NCI-H2196 treated with DMSO at 0.1 percent for 48 hours (cell line): ENCODE data around the gene SLC27A4.

Source experiments
- DNase-seq: peaks from one replicate; lab custom pipeline; 2025; ENCODE audit not compliant: unreplicated experiment; lab: John Stamatoyannopoulos, UW

The SLC27A4 gene

DNA sequence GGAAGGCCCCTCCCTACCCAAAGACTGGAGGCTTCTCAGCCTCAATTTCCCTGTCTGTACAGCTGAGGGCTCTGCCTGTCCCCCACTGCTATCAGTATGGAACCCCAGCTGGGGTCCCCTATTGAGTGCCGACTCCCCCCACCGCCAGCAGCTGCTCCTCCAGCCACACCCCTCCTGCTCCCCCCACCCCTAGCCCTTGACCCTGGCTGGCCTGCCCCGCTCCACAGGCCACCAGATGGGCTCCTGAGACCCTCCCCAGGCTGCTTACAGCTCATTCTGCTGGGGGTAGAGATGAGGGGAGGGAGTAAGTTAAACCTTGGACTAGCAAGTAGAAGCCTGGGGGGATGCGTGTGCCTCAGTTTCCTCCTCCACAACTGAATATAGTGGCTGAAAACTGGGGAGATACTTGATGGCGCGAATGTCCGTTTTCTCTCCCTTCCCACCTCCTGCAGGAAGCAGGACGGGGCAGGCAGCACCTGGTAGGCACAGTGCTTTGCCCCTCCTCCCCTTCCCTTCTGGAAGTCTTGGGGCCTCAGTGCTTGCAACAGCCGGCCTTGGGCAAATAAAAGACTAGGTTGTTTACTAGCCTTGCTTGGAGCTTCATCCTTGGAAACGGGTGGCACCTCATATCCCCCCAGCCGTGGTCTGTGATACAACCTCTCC, 50.0 kb downstream of the SLC27A4 start:
- DNase-seq = no peak

DNA sequence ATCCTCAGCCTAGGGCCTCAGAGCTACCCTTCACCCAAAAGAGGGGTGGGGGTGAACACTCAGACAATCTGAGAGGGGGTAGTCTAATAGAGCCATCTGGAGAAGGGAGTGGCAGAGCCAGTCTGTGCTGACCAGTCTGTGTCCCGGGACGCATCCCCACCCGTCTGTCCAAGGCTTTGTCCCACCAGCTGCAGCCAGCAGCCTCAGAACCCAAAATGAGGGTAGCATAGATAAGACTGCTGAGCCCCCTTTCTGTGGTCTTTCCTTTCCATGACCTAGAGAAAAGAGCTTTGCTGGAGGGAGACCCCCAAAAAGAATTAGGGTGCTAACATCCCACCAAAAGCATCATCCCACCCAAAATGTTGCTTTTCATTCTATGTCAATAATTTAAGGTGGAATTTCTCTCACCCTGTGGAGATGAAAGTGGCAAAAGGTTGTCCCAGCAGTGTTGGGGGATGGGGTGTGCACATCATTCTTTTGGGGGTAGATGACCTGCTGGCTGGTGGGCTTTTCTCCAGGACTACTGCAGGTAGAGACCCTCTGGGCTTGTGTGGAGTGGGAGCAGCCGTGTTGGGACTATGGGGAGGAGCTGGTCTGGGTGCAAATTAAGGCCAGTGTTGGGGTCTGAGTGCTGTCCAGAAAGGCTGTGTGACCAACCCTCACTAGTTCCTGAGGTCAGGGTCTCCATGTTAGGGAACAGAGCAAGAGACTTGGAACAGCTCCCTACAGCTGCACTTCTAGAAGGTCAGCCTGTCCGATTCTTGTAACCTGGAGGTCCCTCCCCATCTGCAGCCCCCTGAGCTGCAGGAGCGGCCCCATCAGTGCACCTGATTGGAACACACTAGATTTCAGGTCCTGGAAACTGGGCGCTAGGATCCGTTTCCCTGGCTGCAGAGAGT, 50.7 kb downstream of the SLC27A4 start:
- DNase-seq = no peak

DNA sequence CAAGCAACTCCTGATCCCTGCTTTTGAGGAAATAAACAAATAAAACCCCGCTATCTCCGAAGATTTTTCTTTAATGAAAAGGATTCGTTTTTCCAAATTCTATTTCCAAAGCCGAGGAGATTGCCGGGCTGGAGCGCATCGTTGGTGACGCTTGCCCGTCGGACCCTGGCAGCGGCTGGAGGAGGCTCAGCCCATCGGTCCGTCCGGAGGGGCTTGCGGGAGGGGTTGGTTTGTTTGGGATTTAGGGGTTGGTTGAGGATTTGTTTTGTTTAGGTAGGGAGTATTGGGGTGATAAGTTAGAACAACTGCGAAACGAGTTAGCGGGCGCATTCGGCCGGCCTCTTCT, 51.6 kb downstream of the SLC27A4 start:
- no peak for DNase-seq

DNA sequence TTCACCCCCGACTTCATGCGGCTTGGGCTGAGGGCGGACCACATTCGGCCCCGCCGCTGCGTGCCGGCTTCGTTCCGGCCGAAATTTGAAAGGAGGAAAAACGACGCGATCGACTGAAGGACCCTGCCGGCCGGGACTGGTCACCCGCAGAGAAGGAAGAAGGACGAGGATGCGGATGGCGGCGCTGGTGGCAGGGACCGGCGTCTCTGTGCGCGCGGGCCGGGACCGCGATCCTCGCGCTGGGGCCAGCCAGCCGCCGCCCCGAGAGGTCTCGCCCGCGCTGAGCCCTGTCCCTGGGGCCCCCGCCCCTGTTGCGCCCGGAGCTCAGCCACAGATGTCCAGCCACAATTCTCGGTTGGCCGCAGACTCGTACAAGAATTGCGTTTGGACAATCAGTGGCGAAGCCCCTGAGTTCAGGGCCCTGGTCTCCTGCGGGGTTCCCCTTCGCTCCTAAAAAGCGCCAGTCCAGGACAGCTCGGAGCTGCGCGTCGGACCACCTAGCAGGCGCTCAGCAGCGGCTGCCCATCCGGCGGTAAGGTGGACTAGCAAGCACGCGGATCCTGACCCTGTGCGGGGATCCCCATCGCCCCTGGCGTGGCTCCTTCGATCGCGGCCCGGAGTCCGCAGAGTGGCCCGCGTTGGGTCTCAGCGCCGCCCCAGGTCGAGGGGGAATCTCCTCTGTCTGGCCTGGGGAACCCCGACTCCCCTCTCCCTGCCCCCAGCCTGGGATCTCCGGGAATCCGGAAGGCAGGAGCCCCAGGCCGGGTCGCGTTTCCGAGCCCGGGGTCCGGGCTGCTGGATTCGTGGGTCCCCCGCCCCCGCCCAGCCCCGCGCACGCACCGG, 52.2 kb downstream of the SLC27A4 start:
- DNase-seq = no peak

DNA sequence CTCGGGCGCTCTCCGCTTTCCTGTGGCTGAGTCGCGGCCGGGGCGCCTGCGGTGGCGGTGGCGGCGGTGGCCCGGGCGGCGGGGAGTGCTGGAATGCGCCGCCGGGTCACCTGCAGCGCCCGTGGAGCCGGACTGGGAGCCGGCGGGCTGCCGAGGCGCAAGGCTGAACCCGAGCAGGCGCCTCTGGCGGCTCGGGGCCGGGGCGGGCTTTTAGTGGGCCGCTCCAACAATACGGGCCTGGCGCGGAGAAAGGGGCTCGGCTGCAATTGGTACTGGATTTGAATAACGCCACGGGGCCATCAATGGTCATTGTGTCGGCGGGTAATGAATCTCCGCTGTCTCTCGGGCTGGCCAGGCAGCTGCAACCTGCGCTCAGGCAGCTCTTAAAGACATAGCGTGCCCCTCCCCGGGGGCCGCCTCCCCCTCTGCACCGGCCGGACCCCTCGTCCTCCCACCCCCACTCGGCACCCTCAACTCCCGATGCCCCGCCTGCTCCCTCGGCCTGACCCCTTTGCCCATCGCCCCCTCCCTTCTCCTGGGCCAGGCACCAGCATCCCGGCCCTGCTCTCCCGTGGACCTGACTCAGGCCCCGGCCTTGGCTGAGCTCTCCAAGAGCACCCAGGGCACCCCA, 52.9 kb downstream of the SLC27A4 start:
- no peak for DNase-seq

DNA sequence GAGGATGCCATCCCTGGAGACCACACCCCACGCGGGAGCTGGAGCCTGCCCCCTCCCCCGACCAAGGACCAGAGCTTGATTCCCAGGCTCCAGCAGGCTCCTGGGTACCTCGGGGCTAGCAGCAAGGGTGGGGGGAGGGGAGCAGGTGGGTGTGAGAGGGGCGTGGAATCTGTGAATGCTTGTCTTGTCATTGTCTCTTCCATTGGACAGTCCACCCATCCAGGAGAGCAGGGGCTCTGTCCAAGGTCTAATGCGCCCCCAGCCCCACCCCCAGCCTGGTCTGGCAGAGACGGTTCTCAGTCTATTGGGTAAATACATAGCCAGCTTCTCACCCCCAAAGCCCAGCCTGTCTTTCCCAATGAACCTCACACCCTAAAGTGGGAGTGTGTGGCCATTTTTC, 53.6 kb downstream of the SLC27A4 start:
- DNase-seq = no peak

DNA sequence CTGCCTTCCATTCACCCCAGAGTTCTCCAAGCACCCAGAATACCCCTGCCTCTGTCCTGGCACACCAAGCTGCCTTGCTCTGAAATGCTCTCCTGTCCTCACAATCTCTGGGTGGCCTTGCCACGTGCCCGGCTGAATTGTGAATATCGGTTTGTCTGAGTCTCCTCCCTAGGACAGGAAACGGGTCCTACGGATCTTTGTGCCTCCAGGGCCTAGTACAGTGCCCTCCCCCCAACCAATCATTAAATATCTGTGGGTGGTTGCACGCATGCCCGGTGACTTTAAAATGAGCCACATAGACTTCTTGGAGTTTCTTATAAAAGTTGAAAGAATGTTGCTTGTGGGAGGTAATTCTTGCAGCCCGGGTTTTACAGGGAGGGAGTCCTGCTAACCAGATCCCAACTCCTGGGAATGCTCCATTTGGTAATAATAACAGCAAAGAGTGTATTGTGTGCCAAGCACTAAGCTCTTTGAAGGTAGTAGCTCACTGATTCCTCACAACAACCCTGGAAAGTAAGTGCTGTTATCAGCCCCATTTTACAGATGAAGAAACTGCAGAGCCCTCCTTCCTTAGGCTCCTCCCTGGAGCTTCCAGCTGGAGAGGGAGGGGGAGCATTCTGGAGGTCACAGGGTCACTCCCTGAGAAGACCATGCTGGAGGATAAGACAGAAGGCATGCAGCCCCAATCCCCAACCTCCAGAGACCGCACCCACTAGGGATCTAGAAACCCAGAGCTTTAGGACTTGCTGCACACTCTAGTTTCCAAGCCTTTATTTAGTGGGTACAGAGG, 54.2 kb downstream of the SLC27A4 start:
- DNase-seq = no peak

DNA sequence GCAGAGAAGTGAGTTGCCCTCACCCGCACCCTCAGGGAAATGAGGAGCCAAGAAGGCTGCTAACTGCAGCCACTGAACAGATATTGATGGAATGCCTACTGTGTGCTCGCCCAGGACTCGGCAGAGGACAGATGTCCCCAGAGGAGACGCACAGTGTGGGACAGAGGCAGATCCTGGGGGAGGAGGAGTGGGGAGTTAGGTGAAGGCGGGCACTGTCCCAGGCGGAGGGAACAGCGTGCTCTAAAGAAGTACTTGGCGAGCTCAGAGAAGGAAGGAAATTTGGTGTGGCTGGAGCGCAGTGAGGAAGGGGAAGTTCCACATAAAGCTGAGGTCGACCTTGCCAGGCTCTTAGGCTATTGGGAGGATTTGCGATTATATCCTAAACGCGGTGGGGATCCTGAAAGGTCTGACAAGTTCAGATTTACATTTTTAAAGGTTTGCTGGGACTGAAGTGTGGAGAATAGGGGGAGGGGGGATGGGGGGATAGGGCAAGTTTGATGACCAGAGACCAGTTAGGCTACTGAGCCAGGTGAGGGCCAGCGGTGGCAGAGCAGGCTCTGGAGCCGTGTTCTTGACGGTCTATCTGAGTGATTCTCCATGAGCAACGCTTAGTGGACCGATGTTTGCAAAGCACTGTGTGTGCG, 56.8 kb downstream of the SLC27A4 start:
- DNase-seq = no peak

DNA sequence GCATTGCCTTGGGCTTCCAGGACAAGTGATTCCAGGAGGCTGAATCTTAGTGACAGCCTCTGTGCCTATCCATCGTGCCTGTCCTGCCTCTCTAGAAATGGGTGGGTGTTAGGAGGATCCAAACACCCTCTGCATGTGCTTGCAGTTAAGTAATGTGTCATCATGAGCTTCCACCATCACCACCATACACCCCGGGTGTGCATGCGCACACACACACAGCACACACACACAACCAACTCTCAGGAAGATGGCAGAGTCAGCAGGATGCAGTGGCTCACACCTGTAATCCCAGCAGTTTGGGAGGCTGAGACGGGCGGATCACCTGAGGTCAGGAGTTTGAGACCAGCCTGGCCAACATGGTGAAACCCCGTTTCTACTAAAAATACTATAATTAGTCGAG, 57.5 kb downstream of the SLC27A4 start:
- no peak for DNase-seq

DNA sequence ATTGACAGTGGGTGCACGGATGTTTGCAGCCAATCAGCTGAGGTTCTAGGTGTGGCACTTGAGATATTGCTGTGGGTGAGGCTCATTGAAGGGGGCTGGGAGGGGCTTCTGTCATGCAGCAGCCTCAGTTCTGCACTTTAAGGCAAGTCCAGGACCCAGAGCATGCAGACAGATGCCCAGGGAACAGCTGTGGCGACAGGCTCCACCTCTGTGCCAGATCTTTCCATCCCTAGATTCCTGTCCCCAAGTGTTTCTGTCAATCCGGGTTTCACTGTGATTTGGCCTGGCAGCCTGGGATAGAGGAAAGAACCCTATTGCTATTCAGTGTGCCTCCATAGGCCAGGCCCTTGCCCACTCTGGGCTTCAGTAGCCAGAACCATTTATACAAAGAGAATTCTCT, 59.5 kb downstream of the SLC27A4 start:
- no peak for DNase-seq

DNA sequence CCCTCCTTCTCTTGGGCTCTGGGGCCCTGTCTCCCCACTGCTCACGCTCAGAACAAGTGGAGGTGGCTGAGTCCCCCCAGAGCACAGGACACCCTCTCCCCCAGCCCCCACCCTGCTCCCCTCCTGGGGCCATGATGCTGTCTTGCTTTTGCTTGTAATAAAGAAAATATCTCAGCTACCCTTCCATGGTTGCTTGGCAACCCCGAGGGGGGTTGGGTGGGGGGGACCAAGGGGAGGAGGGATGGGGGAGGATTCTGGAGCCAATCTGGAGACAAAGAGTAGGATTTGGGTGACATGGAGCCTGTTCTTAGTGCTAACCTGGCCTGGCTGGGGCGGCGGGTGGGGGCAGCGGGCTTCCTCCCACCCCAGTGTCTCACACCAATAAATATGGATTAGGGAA, 64.2 kb downstream of the SLC27A4 start:
- DNase-seq = no peak

DNA sequence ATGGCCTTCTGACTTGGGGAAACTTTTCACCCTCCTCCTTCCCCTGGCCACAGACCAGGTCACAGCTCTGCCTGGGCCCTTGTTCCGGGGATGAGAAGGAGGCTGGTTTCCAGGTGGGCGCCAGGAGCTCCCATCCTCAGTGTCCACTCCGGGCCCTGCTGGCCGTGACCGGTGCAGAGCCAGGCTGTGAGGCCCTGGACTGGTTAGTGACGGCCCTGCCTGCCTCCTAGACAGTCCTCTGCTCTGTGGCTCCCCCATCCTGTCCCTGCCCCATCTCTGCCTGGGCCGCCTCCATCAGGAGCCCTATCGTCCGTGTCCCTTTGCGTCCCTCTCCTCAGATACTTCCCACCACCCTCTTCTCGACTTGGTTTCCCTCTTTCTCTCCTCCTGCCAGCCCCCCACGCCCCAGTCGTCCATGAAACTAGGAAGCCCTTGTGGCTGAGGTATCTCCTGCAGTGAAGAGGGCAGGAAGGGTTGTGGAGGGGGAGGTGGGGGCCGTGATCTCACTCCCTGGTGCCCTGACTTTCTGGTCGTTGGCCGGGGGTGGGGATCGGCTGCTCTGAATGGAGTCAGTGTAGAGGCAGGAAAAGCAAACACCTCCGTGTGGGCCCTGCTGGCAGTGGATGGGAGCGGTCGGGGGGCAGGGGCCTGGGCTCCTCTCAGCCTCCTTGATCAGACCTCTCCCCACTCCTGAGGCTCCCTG, 64.9 kb downstream of the SLC27A4 start:
- DNase-seq = no peak

DNA sequence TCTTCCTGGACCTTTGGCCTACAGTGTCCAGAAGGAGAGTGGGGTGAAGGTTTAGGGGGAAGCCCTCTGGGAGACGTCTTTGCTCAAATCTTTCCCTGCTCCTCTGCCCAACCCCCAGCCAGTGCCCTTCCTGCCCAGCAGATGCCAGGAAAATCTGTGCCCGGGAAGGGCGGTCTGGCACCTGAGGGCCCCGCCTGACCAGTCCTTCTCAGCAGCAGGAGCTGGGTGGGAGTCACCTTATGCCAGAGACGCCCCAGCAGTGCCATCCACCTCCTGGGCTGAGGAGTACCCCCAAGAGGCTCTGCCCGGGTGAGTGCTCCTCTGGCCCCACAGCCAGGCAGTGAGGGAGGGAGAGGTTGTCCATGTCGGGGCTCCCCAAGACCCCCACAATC, 65.4 kb downstream of the SLC27A4 start:
- no peak for DNase-seq

DNA sequence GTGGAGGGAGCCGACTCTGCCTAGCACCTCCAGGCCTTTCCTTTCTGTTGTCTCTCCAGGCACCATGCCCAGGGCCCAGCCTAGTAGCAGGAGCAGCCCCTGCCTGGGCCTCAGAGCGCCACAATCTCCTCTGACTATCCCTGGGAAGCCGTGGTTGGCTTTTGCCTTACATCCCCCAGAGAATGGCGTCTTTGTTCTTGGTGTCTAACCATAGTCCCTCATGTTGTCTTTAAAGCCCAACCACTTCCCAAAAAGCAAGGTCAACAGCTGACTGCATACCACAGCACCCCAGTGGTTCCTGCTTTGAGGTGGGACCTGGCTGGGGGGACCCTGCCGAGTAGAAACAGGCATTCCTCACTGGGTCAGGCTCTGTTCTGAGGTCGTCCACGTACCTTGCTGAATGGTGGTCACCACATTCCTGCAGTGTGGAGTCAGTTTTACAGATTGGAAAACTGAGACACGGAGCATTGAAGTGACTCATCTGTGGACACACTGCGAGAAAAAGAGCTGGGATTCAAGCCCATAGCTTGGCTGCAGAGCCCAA, 66.6 kb downstream of the SLC27A4 start:
- no peak for DNase-seq

DNA sequence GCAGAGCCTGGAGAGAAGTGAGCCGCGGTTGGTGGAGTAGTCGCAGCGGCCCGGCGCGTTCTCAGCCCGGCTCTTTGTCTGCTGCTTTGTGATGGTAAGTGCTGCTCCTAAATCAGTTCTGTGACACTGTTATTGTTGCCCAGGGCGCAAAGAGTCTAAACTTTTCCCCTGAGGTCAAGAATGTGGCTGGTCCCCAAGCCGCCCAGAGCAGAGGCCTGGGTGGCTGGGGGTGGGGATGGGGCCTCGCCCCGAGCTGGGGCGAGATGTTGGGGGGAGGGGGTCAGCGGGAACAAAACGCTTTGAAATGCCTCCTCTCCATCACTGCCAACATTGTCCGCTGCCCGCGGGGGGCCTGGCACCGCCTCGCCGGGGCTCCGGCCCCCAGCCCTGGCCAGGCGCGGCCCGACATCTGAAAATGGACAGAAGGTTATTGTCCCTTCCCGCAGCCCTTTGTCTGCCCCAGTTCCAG, 68.7 kb downstream of the SLC27A4 start:
- DNase-seq = no peak

DNA sequence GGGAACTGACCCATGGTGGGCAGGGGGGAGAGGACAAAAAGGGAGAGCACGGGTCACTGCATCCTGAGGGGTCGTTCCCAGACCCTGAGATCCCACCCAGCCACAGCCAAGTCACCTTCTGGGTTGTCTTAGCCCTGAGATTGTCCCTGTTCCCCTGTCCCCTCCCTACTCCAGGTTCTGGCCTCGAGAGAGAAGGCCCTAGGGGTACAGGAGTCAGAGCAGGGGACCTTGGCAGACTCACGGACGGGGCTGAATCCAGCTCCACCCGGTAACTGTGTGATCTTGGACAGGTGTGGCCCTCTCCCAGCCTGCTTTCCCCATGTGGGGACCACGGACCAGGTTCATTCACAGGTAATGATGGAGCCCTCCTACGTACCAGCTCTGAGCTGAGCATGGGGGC, 69.1 kb downstream of the SLC27A4 start:
- no peak for DNase-seq

DNA sequence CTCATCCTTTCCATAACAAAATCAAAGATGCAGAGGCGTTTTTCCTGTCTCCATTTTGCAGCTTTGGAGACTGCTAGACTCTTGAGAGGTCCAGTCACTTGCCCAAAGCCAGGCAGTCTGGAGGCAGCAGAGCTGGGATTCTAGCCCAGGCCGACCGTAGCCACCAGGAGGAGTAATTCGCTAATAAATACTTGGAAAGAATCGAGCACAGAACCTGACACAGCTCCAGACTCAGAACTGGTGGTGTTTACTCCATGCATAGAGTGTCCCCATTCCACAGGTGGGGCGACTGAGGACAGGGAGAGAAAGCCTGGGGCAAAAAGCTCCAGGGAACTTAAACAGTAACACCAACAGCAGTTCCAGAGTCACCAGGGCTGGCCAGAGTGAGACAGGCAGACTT, 69.7 kb downstream of the SLC27A4 start:
- no peak for DNase-seq
